Omental fat pad (tissue), 4 donors: ENCODE data around the gene DCUN1D2. TPM values are rescaled to one million over a fixed set of nuclear protein-coding genes. Genes with fewer than 3 reads are reported as not detected.
A peak's percentile ranks its signal among the peaks of the same experiment; 100 is the strongest.

ENCODE experiments used
- ATAC-seq: fragments of 150-250 bp; one replicate; pipeline ENCODE4 v1.9.1; 2016; ENCODE audit warnings: mild to moderate bottlenecking, moderate library complexity; ENCODE audit not compliant: low FRiP score
- DNase-seq: peaks from one replicate; pipeline ENCODE4 v3.0.0-alpha.2; 2019; ENCODE audit warnings: low spot score
- CTCF ChIP-seq, 3 donors: fragments of 450-650 bp; IDR thresholded peaks; one replicate each; pipeline ENCODE4 v1.5.1; 2016 to 2017; ENCODE audit warnings: antibody characterized with exemption in 3 of 3, mild to moderate bottlenecking in 3 of 3, moderate library complexity in 2 of 3
- total RNA-seq, 4 donors: library from RNA; depleted of rRNA; stranded (reverse); fragments of >200 nt; gene quantifications; one replicate each; pipeline ENCODE4 v1.1.0, GENCODE V29; 2016

The DCUN1D2 gene
- total RNA-seq, 4 donors from 2014 or later, result 10.9 to 28.4 (median 14.5) TPM

- DNase-seq (no peak), ATAC-seq (no peak)
- no peak for TF ChIP-seq CTCF (IDR thresholded peaks at IDR 0.05)
Measured at GRCh38 chr13:113483081-113483480, 7.4 kb downstream of the DCUN1D2 start.

DNA sequence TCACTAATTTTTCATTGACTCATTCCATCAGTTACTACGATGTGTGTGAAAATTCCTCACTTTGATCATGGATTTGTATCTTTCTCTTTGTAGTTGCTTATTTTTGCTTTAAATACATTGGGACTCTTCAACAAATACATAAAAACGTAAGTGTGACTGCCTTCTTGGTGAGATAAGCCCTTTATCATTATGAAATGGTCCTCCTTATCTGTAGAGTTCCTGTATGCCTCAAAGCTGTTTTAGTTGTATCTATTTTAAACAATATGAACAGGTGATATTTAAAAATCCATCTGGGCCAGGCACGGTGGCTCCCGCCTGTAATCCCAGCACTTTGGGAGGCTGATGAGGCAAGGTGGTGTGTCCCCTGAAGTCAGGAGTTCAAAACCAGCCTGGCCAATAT is 11.3 kb downstream of the DCUN1D2 start:
- ATAC-seq (no peak), DNase-seq (no peak)
- no peak for TF ChIP-seq CTCF (IDR thresholded peaks at IDR 0.05)

DNA sequence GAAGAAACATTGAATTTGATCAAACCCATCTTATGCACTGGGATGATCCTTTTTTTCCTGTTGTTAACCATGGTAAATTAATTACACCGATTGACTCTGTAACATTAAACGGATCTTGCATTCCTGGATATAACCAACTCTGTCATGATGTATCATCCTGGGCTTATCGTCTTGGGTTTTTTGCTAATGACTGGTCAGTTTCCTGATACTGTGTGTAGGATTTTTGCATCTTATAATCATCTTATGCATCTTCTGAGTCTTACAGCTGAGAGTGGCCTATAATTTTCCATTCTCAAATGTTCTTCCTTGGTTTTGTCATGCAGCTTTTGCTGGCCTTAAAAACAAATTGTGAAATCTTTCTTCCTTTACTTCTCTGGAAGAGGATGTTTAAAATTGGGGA is 12.8 kb downstream of the DCUN1D2 start:
- no peak for ATAC-seq
- DNase-seq, result no peak
- no peak for TF ChIP-seq CTCF (IDR thresholded peaks at IDR 0.05)

DNA sequence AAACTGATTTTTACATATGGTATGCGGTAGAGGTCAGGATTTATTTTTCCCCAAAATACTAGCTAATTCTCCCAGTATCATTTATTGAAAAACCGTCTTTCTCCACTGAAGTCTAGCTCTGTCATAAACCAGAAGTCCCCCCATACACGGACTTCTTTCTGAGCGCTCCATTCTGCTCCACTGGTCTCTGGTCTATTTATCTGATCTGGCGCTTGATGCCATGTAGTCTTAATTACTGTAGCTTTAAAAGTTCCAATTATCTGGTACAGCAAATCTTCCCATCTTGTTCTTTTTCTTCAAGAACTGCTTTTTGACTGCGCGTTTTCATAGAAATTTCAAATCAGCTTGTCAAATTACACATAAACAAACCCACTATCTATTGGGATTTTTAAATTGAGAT is 13.7 kb downstream of the DCUN1D2 start:
- ATAC-seq, result no peak
- TF ChIP-seq CTCF (IDR thresholded peaks at IDR 0.05), result no peak
- DNase-seq, result no peak

- no peak for DNase-seq
- no peak for TF ChIP-seq CTCF (IDR thresholded peaks at IDR 0.05)
Measured at GRCh38 chr13:113475911-113476310, 14.6 kb downstream of the DCUN1D2 start.

DNA sequence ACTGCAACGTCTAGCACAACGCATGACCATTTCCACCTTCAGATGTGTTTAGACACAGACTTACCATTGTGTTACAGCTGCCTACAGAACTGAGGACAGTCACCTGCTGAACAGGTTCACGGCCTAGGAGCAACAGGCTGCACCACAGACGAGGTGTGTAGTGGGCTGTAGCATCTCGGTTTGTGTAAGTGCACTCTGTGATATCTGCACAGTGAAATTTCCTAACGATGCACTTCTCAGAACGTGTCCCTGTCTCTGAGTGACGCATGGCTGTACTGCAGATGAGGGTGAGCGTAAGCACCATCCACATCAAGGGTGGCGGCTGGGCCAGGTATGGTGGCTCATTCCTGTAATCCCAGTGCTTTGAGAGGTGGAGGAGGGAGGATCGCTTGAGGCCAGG is 15.2 kb downstream of the DCUN1D2 start:
- no peak for TF ChIP-seq CTCF (IDR thresholded peaks at IDR 0.05)
- ATAC-seq (no peak), DNase-seq (no peak)

More at GRCh38 chr13:113475911-113476310, 14.6 kb downstream of the DCUN1D2 start:
- no peak for ATAC-seq

DNA sequence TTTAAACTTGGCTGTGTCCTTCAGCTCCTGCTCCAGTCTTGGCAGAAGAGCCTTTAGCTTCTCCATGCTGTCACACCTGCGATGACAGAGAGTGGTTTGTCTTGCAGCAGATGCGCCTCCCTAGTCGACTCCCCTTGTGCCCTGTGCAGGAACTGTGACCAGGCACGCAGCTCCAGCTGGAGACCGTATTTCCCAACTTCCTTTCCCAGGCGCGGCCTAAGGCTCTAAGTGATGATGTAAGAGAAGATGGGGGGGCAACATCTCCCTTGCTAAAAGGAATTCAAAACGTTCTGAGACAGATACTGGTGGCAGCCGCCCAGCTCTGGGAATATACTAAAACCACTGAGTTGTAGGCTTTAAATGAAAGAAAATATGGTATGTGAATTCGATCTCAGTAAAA is 16.3 kb downstream of the DCUN1D2 start:
- TF ChIP-seq CTCF (IDR thresholded peaks at IDR 0.05), result no peak
- ATAC-seq (peak; percentile 51), DNase-seq (no peak)
